Thyroid gland (tissue), 4 donors: ENCODE data around the gene DUS1L. TPM values are rescaled to one million over a fixed set of nuclear protein-coding genes. Genes with fewer than 3 reads are reported as not detected.
A peak's percentile ranks its signal among the peaks of the same experiment; 100 is the strongest.

ENCODE experiments used
- DNase-seq, 2 donors: peaks; one replicate each; pipeline ENCODE4 v3.0.0-alpha.2; 2019
- H3K27ac ChIP-seq, 3 donors: fragments of 200-600 bp; sonication (generic); 1 replicate in 2 of 3; 2 replicates in 1 of 3; pipeline ENCODE4 v1.5.1; 2016 to 2019; ENCODE audit warnings: mild to moderate bottlenecking in 1 of 3, moderate library complexity in 1 of 3
- H3K27me3 ChIP-seq: fragments of 200-600 bp; sonication (generic); one replicate; pipeline ENCODE4 v1.5.1; 2019
- H3K36me3 ChIP-seq, 2 donors: fragments of 200-600 bp; sonication (generic); one replicate each; pipeline ENCODE4 v1.5.1; 2016 to 2019
- H3K4me1 ChIP-seq, 2 donors: fragments of 200-600 bp; sonication (generic); one replicate each; pipeline ENCODE4 v1.5.1; 2017 to 2019
- H3K4me3 ChIP-seq, 3 donors: fragments of 200-600 bp; sonication (generic); replicated peaks in 1 of 3; 1 replicate in 2 of 3; 2 replicates in 1 of 3; pipeline ENCODE4 v1.5.1; 2016; ENCODE audit warnings: mild to moderate bottlenecking in 1 of 3
- H3K9me3 ChIP-seq: fragments of 200-600 bp; sonication (generic); one replicate; pipeline ENCODE4 v1.5.1; 2017
- CTCF ChIP-seq, 6 experiments: fragments of 200-600 bp in 3 of 6; fragments of 450-650 bp in 3 of 6; sonication (generic) in 3 of 6; IDR thresholded peaks; one replicate each; pipeline ENCODE4 v1.5.1; 2016 to 2019; ENCODE audit warnings: antibody characterized with exemption in 6 of 6, mild to moderate bottlenecking in 2 of 6, inconsistent platforms in 1 of 6, moderate library complexity in 1 of 6
- POLR2A ChIP-seq, 2 donors: fragments of 450-650 bp; IDR thresholded peaks; one replicate each; pipeline ENCODE4 v1.6.1; 2017; ENCODE audit warnings: antibody characterized with exemption in 2 of 2, mild to moderate bottlenecking in 2 of 2, moderate library complexity in 1 of 2
- WGBS, 2 donors: methylation state at CpG; one replicate each; pipeline ENCODE4 v1.1.5; 2017; 5-methylcytosine and 5-hydroxymethylcytosine counted together
- intact Hi-C: fragments of 100-400 bp; cut with DNase I; formaldehyde crosslinking; loops from one replicate; pipeline ENCODE4 v1.15.1; 2023
- total RNA-seq, 4 donors: library from RNA; depleted of rRNA; stranded (reverse); fragments of >200 nt; gene quantifications; one replicate each; pipeline ENCODE4 v1.2.3, GENCODE V29; 2016

DUS1L gene
- total RNA-seq, 4 donors from 2014 or later: 58.7 to 90.5 (median 75.5) TPM

DNA sequence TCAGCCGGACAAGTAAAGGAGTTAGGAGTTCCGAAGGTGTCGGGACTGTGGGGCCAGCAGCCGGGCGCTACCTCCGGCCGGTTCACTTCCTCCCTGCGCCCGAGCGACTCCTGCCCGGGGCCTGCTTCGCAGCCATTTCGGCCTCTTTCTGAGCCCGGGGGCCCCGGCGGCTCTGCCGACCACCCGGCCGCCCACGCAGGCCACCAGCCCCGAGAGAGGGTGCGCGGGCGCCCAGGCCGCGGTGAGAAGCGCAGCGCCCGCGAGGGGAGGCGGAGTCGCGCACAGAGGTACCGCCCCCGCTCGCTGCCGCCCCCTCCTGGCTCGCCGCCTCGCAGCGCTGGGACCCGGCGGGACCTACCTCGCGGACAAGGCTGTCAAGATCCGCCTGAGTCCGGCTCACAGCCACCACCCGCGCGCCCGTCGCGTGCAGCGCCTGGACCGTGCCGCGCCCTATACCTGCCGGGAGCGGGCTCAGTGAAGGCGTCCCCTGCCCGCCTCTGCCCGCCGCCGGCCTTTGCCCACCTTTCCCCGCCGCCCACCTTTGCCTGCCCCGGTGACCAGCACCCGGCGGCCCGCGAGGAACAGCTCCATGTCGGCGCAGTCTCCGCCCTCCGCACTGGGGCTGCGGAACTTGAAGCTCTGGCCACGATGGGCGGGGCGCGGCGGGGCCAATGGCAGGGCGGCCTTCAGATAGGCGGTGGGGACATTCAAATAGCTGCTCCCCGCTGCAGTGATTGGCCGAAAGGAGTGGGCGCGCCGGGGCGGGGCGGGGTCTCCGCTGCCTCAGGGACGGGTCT, 28.3 kb downstream of the DUS1L start, which contains the start of gene DCXR:
DCXR (minus strand) TSS at position 606 of the 797 bp plus-strand sequence; CDS start at position 591, 15 bp downstream.
- peak within 1 kb of the TSS; percentile 66 to 73 (median 69) for H3K4me3 ChIP-seq
- peak; percentile 99 for DNase-seq
- H3K4me1 ChIP-seq: peaks cover 9 to 16% of the 10 kb centered on the region in 2 donors
- peak within 1 kb of the TSS; percentile 85 to 97 (median 93) for H3K27ac ChIP-seq
- 0 to 1% methylated on average over 25 to 28 of the region's 92 CpGs for WGBS, 2 donors
- H3K27me3 ChIP-seq: no peaks in the 10 kb centered on the region
- no peaks in the 10 kb centered on the region for H3K36me3 ChIP-seq
- intact Hi-C loops: no loop called here
- H3K9me3 ChIP-seq: no peaks in the 10 kb centered on the region
- TF ChIP-seq POLR2A (IDR thresholded peaks at IDR 0.05) (peak; percentile 40 to 99), CTCF (IDR thresholded peaks at IDR 0.05) (peak; percentile 17 to 75 (median 50))

DNA sequence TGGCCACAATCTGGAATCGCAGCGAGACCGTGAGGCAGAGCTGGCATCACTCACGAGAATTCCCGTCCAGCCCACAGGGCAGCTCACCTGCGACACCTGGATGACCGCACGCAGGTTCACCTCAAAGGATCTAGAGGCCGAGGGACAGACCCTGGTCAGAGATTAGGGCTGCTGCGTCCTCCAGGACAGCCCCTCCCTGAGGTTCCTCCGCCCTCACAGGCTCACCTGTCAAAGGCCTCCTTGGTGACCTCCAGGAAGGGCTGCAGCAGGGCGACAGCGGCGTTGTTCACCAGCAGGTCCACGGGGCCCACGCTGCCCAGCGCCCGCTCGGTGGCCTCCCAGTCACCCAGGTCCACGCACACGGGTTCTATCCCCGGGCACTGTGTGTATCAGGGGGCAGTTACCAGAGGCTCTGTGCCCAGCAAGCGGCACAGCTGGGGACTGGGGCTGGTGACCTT, 28.9 kb downstream of the DUS1L start:
- Histone ChIP-seq H3K27ac (peak overlapping the region; percentile 85 to 97 (median 93)), H3K4me1 (peaks cover 13 to 20% of the 10 kb centered on the region in 2 donors), H3K27me3 (no peaks in the 10 kb centered on the region), H3K36me3 (no peaks in the 10 kb centered on the region), H3K4me3 (peak overlapping the region in 2 of 3 donors; percentile 66 to 69), H3K9me3 (no peaks in the 10 kb centered on the region)
- intact Hi-C loops: no loop called here
- TF ChIP-seq POLR2A (IDR thresholded peaks at IDR 0.05): no peak
- TF ChIP-seq CTCF (IDR thresholded peaks at IDR 0.05): no peak
- no peak for DNase-seq
- WGBS, 2 donors: 20 to 43% methylated on average over 5 to 23 of the region's 23 CpGs

DNA sequence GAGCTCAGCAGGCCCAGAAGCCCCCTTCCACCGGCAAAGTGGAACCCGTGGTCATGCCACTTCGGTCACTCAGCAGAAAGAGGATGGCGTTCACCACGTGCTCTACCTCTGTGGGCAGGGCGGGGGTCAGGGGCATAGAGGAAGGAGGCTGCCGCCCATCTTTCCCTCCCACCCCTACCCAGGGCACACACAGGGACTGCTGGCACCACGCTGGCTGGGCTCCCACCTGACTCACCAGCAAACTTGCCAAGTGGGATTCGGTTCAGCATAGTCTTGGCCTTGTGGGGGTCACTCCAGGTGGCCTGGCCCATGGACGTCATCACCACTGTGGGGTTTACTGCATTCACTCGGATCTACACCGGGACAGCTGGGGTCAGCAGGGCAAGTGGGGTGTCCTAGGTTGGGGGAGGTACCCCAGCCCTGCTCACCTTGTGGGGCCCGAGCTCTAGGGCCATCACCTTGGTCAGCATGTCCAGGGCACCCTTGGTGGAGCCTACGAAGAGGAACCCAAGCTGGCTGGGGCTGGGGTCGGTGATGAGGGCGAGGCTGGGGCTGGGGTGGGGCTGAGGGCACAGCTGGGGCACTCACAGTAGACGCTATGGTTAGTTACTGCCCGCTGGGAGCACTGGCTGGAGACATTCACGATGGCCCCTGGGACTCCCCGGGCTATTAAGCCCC, 29.5 kb downstream of the DUS1L start:
- Histone ChIP-seq H3K27ac (no peak overlapping the region), H3K4me1 (peaks cover 14 to 22% of the 10 kb centered on the region in 2 donors), H3K36me3 (no peaks in the 10 kb centered on the region), H3K4me3 (peak overlapping the region in 1 of 3 donors; percentile 69), H3K9me3 (no peaks in the 10 kb centered on the region), H3K27me3 (no peaks in the 10 kb centered on the region)
- intact Hi-C loops: no loop called here
- WGBS, 2 donors: 89 to 94% methylated on average over 9 to 14 of the region's 20 CpGs
- TF ChIP-seq CTCF (IDR thresholded peaks at IDR 0.05) (no peak), POLR2A (IDR thresholded peaks at IDR 0.05) (no peak)
- DNase-seq: no peak

- Histone ChIP-seq H3K9me3 (no peaks in the 10 kb centered on the region), H3K36me3 (no peaks in the 10 kb centered on the region), H3K27ac (no peak overlapping the region), H3K4me1 (peaks cover 20 to 28% of the 10 kb centered on the region in 2 donors), H3K4me3 (no peak overlapping the region), H3K27me3 (no peaks in the 10 kb centered on the region)
- WGBS, 2 donors: 83 to 93% methylated on average over 8 of the region's 8 CpGs
- intact Hi-C loops: no loop called here
- TF ChIP-seq CTCF (IDR thresholded peaks at IDR 0.05): no peak
- no peak for TF ChIP-seq POLR2A (IDR thresholded peaks at IDR 0.05)
- no peak for DNase-seq
Measured at GRCh38 chr17:82035488-82035887, 30.1 kb downstream of the DUS1L start.
